DND-41 (cell line): ENCODE results near the gene MAP2K4.

Experiments
- ATAC-seq: fragments of 200-7000 bp; cut with Tn5 transposase; 3 replicates; pipeline ENCODE4 v1.9.1; 2021; ENCODE audit warnings: low read depth; ENCODE audit not compliant: insufficient read depth
- DNase-seq: peaks from one replicate; pipeline ENCODE4 v3.0.0-alpha.2; 2020
- H2AFZ ChIP-seq: 2 replicates; pipeline ENCODE4 v1.6.0; 2012; ENCODE audit warnings: low read depth, low read length
- H3K27ac ChIP-seq: 2 replicates; pipeline ENCODE4 v1.5.1; 2012; ENCODE audit warnings: low read length, inconsistent platforms
- H3K27me3 ChIP-seq: fragments of 200-600 bp; sonication (generic); 2 replicates; pipeline ENCODE4 v1.6.0; 2012; ENCODE audit warnings: low read length, mild to moderate bottlenecking, inconsistent platforms; ENCODE audit not compliant: insufficient read depth, poor library complexity
- H3K36me3 ChIP-seq: 2 replicates; pipeline ENCODE4 v1.5.1; 2012; ENCODE audit warnings: low read length, inconsistent platforms; ENCODE audit not compliant: insufficient read depth
- H3K4me1 ChIP-seq: 2 replicates; pipeline ENCODE4 v1.5.1; 2012; ENCODE audit warnings: mild to moderate bottlenecking, low read length; ENCODE audit not compliant: insufficient read depth
- H3K4me2 ChIP-seq: 2 replicates; pipeline ENCODE4 v1.6.0; 2012; ENCODE audit warnings: mild to moderate bottlenecking, moderate library complexity, low read length, inconsistent platforms; ENCODE audit not compliant: insufficient read depth
- H3K4me3 ChIP-seq, 2 experiments: fragments of 200-600 bp in 1 of 2; shearing (Covaris generic) in 1 of 2; 2 replicates each; pipeline ENCODE4 v1.5.1; 2012 to 2016; ENCODE audit warnings: inconsistent platforms in 2 of 2, low read length in 2 of 2, mild to moderate bottlenecking in 2 of 2, low read depth in 1 of 2, moderate library complexity in 1 of 2
- H3K79me2 ChIP-seq: 2 replicates; pipeline ENCODE4 v1.6.0; 2012; ENCODE audit warnings: low read length, inconsistent platforms; ENCODE audit not compliant: insufficient read depth
- H3K9ac ChIP-seq: 2 replicates; pipeline ENCODE4 v1.6.0; 2012; ENCODE audit warnings: low read depth, mild to moderate bottlenecking, inconsistent platforms, low read length, moderate library complexity
- H3K9me3 ChIP-seq: 2 replicates; pipeline ENCODE4 v1.5.1; 2012; ENCODE audit warnings: low read length, moderate library complexity, mild to moderate bottlenecking, inconsistent platforms; ENCODE audit not compliant: insufficient read depth, severe bottlenecking
- H4K20me1 ChIP-seq: 2 replicates; pipeline ENCODE4 v1.6.0; 2012; ENCODE audit warnings: low read length; ENCODE audit not compliant: insufficient read depth
- CTCF ChIP-seq: IDR thresholded peaks from 2 replicates; pipeline ENCODE4 v1.5.1; 2012; ENCODE audit warnings: borderline replicate concordance, low read length, moderate library complexity, mild to moderate bottlenecking; ENCODE audit not compliant: poor library complexity, severe bottlenecking; ENCODE audit errors: extremely low read depth
- EZH2 ChIP-seq: IDR thresholded peaks from 3 replicates; pipeline ENCODE4 v1.6.1; 2012; ENCODE audit warnings: borderline replicate concordance, low read depth, mild to moderate bottlenecking, moderate library complexity, low read length, inconsistent platforms; ENCODE audit not compliant: severe bottlenecking

The MAP2K4 gene

GRCh38 chr17:11981862-11982261, 38.8 kb upstream of the MAP2K4 start:
- Histone ChIP-seq H3K27me3 (no peaks in the 10 kb centered on the region), H3K36me3 (peaks cover 68% of the 10 kb centered on the region), H3K4me2 (no peak overlapping the region), H3K4me1 (no peaks in the 10 kb centered on the region), H2AFZ (no peak overlapping the region), H3K4me3 (no peak overlapping the region), H3K79me2 (no peaks in the 10 kb centered on the region), H3K9ac (no peak overlapping the region), H3K27ac (no peak overlapping the region), H4K20me1 (no peaks in the 10 kb centered on the region), H3K9me3 (no peaks in the 10 kb centered on the region)
- DNase-seq (no peak), ATAC-seq (no peak)
- TF ChIP-seq EZH2 (no peak), CTCF (no peak)

- H3K4me3 ChIP-seq = no peak overlapping the region
- ATAC-seq (no peak), DNase-seq (no peak)
- no peaks in the 10 kb centered on the region for H3K27me3 ChIP-seq
- no peaks in the 10 kb centered on the region for H3K4me1 ChIP-seq
- H4K20me1 ChIP-seq = no peaks in the 10 kb centered on the region
- no peak overlapping the region for H3K9ac ChIP-seq
- no peaks in the 10 kb centered on the region for H3K9me3 ChIP-seq
- H3K27ac ChIP-seq = no peak overlapping the region
- TF ChIP-seq CTCF (no peak), EZH2 (no peak)
- H3K4me2 ChIP-seq = no peak overlapping the region
- no peaks in the 10 kb centered on the region for H3K79me2 ChIP-seq
- no peak overlapping the region for H2AFZ ChIP-seq
- H3K36me3 ChIP-seq = peaks cover 78% of the 10 kb centered on the region
Observed at GRCh38 chr17:11986179-11986941, 34.3 kb upstream of the MAP2K4 start.

- H3K27ac ChIP-seq = no peak overlapping the region
- H2AFZ ChIP-seq = no peak overlapping the region
- no peaks in the 10 kb centered on the region for H4K20me1 ChIP-seq
- no peaks in the 10 kb centered on the region for H3K4me1 ChIP-seq
- H3K4me2 ChIP-seq = no peak overlapping the region
- H3K27me3 ChIP-seq = no peaks in the 10 kb centered on the region
- no peak overlapping the region for H3K4me3 ChIP-seq
- H3K9me3 ChIP-seq = no peaks in the 10 kb centered on the region
- H3K36me3 ChIP-seq = peaks cover 78% of the 10 kb centered on the region
- ATAC-seq (0 out of 3 replicates have a peak, but pooled peaks have one; percentile 45), DNase-seq (no peak)
- no peaks in the 10 kb centered on the region for H3K79me2 ChIP-seq
- TF ChIP-seq CTCF (peak; percentile 63), EZH2 (no peak)
- H3K9ac ChIP-seq = no peak overlapping the region
Observed at GRCh38 chr17:11986942-11987329, 33.7 kb upstream of the MAP2K4 start.
